Fibroblast of the aortic adventitia (primary cell): ENCODE measurements around the gene HIF3A. TPM values are rescaled to one million over a fixed set of nuclear protein-coding genes. Genes with fewer than 3 reads are reported as not detected.
"Not testable (repeated sequence)": the region's sequence is repeated elsewhere in the genome, so short reads cannot be mapped to it uniquely, and the experiment has no call there.

Experiments
- DNase-seq: peaks from one replicate; pipeline ENCODE4 v3.0.0-alpha.2; 2010; ENCODE audit warnings: low read depth
- H3K4me3 ChIP-seq: 2 replicates; pipeline ENCODE4 v1.5.1; 2011; ENCODE audit warnings: low read depth, mild to moderate bottlenecking, control low read depth, low read length, moderate library complexity
- total RNA-seq: library from RNA; depleted of rRNA; stranded (reverse); fragments of >200 nt; gene quantifications from 2 replicates; pipeline ENCODE4 v1.2.3, GENCODE V29; 2012; ENCODE audit warnings: low replicate concordance
- TF ChIP-seq, protein P1 (sequence below): IDR thresholded peaks from 2 replicates; pipeline ENCODE4 v1.5.1; 2011; ENCODE audit warnings: mild to moderate bottlenecking, low read length, control low read depth, inconsistent platforms; ENCODE audit not compliant: insufficient read depth

The HIF3A gene
- total RNA-seq, 1 donor, result 0.99 TPM

DNA sequence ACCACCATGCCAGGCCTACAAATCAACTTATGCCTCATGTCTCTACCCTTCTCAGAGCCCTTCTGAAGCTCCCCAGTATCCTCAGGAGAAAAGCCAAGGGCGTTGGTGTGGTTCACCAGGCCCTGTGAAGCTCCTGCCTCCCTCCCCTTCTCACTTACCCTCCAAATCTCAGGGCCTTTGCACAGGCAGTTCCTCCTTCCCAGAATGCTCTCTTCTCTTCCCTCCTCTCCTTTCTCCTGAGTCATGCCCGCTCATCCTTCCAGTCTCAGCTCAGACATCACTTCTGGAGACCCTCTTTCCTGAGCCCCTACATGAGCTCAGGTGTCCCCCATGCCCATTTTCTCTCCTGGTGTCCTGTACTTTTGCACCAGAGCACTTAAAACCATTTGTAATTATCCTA is 20.5 kb downstream of the HIF3A start:
- DNase-seq, result no peak
- TF ChIP-seq, protein P1, sequence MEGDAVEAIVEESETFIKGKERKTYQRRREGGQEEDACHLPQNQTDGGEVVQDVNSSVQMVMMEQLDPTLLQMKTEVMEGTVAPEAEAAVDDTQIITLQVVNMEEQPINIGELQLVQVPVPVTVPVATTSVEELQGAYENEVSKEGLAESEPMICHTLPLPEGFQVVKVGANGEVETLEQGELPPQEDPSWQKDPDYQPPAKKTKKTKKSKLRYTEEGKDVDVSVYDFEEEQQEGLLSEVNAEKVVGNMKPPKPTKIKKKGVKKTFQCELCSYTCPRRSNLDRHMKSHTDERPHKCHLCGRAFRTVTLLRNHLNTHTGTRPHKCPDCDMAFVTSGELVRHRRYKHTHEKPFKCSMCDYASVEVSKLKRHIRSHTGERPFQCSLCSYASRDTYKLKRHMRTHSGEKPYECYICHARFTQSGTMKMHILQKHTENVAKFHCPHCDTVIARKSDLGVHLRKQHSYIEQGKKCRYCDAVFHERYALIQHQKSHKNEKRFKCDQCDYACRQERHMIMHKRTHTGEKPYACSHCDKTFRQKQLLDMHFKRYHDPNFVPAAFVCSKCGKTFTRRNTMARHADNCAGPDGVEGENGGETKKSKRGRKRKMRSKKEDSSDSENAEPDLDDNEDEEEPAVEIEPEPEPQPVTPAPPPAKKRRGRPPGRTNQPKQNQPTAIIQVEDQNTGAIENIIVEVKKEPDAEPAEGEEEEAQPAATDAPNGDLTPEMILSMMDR, result no peak
- H3K4me3 ChIP-seq, result no peak overlapping the region

- TF ChIP-seq, protein P1, result no peak
- H3K4me3 ChIP-seq, result no peak overlapping the region
- no peak for DNase-seq
Observed at GRCh38 chr19:46319613-46320012, 22.8 kb downstream of the HIF3A start.

DNA sequence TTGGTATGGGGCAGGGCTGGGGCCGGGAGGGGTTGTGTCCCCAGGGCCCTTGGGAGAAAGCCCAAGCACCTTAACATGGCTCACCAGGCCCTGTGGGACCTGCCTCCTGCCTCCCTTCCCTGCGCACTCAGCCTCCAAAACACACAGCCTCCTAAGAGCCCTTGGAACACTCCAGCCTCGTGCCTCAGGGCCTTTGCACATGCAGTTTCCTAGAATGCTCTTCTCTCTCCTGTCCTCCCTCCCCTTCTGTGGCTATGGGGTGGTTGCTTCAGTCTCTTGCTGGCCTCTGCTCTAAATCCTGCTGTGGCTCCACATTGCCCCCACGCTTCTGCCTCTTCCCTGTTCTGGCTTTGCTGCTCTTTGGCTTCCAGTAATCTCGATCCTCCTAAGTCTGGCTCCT is 23.7 kb downstream of the HIF3A start:
- H3K4me3 ChIP-seq, result no peak overlapping the region
- TF ChIP-seq, protein P1, result no peak
- DNase-seq, result no peak

- H3K4me3 ChIP-seq, result no peak overlapping the region
- TF ChIP-seq, protein P1, result no peak
- no peak for DNase-seq
Observed at GRCh38 chr19:46321653-46322052, 24.8 kb downstream of the HIF3A start.

DNA sequence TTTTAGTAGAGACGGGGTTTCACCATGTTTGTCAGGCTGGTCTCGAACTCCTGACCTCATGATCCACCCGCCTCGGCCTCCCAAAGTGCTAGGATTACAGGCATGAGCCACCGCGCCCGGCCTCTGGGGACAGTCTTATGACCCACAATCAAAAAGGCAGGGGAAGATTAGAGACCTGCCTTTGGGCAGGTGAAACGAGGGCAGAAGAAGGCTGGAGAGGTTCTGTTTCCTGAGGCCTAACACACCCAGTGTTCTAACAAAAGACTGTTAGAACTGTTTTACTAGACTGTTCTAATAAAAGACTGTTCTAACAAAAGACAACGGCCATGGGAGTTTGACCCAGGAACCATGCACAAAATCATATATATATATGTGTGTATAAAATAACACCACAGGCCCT is 26.4 kb downstream of the HIF3A start:
- not testable (repeated sequence) for H3K4me3 ChIP-seq, DNase-seq

- no peak overlapping the region for H3K4me3 ChIP-seq
- no peak for DNase-seq
- TF ChIP-seq, protein P1, result no peak
Observed at GRCh38 chr19:46324277-46324676, 27.4 kb downstream of the HIF3A start.

DNA sequence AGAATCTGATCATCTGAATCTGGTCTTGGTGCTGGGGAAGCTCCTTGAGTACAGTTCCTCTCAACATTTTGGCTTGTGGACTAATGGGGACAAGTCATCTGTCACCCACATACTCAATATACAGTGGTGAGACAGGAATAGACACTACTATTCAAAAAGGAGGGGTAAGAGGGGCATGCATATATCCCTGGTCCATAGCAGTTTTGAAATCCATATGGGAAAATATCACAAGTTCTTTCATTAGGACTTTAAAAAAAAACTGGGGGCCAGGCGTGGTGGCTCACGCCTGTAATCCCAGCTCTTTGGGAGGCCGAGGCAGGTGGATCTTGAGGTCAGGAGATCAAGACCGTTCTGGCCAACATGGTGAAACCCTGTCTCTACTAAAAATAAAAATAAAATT is 29.8 kb downstream of the HIF3A start:
- TF ChIP-seq, protein P1, result no peak
- no peak for DNase-seq

More for the DNA sequence above, 29.8 kb downstream of the HIF3A start:
- H3K4me3 ChIP-seq, result no peak overlapping the region
